H1 (cell line): ENCODE data around the gene SLC1A5. TPM values are rescaled to one million over a fixed set of nuclear protein-coding genes. Genes with fewer than 3 reads are reported as not detected.

Experiments
- CTCF ChIA-PET: fragments of 300-600 bp; sonication (Branson Sonifier 250); formaldehyde crosslinking; loops from one replicate; lab custom pipeline; 2021; ENCODE audit not compliant: partially characterized antibody; lab: Charles Lee
- POLR2A ChIA-PET: fragments of 300-600 bp; sonication (Branson Sonifier 250); formaldehyde crosslinking; loops from one replicate; lab custom pipeline; 2021; ENCODE audit warnings: inconsistent platforms; ENCODE audit not compliant: partially characterized antibody; lab: Charles Lee
- DNase-seq, 2 experiments: peaks; one replicate each; pipeline versions ENCODE4 v3.0.0 to v3.0.0-alpha.2; 2010 to 2022; ENCODE audit warnings: low spot score in 2 of 2, low read depth in 1 of 2, mixed read lengths in 1 of 2
- FAIRE-seq: peaks from 2 replicates; lab custom pipeline; 2011; peaks lifted over from hg19 to GRCh38; lab: Jason Lieb, UNC
- H2AFZ ChIP-seq: 2 replicates; pipeline ENCODE4 v1.8.1; 2012; ENCODE audit warnings: low read length, inconsistent platforms
- H2AK5ac ChIP-seq: 2 replicates; pipeline ENCODE4 v1.6.1; 2013; ENCODE audit warnings: low read depth, low read length
- H2BK120ac ChIP-seq: replicated peaks from 2 replicates; pipeline ENCODE3; 2013; ENCODE audit warnings: low read depth, low read length, inconsistent platforms
- H2BK12ac ChIP-seq: 2 replicates; pipeline ENCODE4 v1.6.1; 2013; ENCODE audit warnings: low read depth, low read length
- H2BK15ac ChIP-seq: 2 replicates; pipeline ENCODE4 v1.6.1; 2013; ENCODE audit warnings: low read length
- H2BK20ac ChIP-seq: 2 replicates; pipeline ENCODE4 v1.6.1; 2013; ENCODE audit warnings: low read length
- H2BK5ac ChIP-seq: 2 replicates; pipeline ENCODE4 v1.6.1; 2013; ENCODE audit warnings: low read depth, low read length
- H3K14ac ChIP-seq: 2 replicates; pipeline ENCODE4 v1.6.1; 2013; ENCODE audit warnings: inconsistent platforms; ENCODE audit not compliant: insufficient read length
- H3K18ac ChIP-seq: 2 replicates; pipeline ENCODE4 v1.6.1; 2013; ENCODE audit warnings: low read length; ENCODE audit errors: extremely low read depth
- H3K23ac ChIP-seq: 2 replicates; pipeline ENCODE4 v1.6.1; 2013; ENCODE audit warnings: inconsistent platforms; ENCODE audit not compliant: insufficient read length
- H3K23me2 ChIP-seq: 2 replicates; pipeline ENCODE4 v1.6.1; 2013; ENCODE audit warnings: low read depth, low read length
- H3K27ac ChIP-seq: 2 replicates; pipeline ENCODE4 v1.6.1; 2011; ENCODE audit warnings: low read depth, low read length, inconsistent platforms
- H3K27me3 ChIP-seq, 4 experiments: replicated peaks in 1 of 4; 1 replicate in 1 of 4; 2 replicates in 3 of 4; pipeline versions ENCODE4 v1.6.1 to v1.8.1; 2011 to 2013; ENCODE audit warnings: low read length in 3 of 4, mild to moderate bottlenecking in 3 of 4, inconsistent platforms in 2 of 4, mixed read lengths in 2 of 4, moderate library complexity in 1 of 4; ENCODE audit not compliant: control insufficient read depth in 3 of 4, insufficient read depth in 3 of 4; ENCODE audit errors: extremely low read depth in 1 of 4
- H3K36me3 ChIP-seq, 4 experiments: 2 replicates each; pipeline versions ENCODE4 v1.6.1 to v1.8.1; 2011 to 2013; ENCODE audit warnings: mild to moderate bottlenecking in 4 of 4, low read length in 3 of 4, moderate library complexity in 2 of 4, control low read depth in 1 of 4, inconsistent platforms in 1 of 4; ENCODE audit not compliant: insufficient read depth in 4 of 4, control insufficient read depth in 2 of 4
- H3K4ac ChIP-seq: replicated peaks from 2 replicates; pipeline ENCODE3; 2013; ENCODE audit warnings: low read length, low read depth, mixed read lengths, inconsistent platforms; ENCODE audit not compliant: insufficient read length
- H3K4me1 ChIP-seq, 4 experiments: replicated peaks in 1 of 4; 1 replicate in 1 of 4; 2 replicates in 3 of 4; pipeline versions ENCODE4 v1.6.1 to v1.8.1; 2011 to 2013; ENCODE audit warnings: low read length in 3 of 4, inconsistent platforms in 2 of 4, mixed read lengths in 1 of 4; ENCODE audit not compliant: insufficient read depth in 4 of 4, control insufficient read depth in 3 of 4
- H3K4me2 ChIP-seq, 2 experiments: 2 replicates each; pipeline versions ENCODE4 v1.6.1 to v1.8.1; 2011 to 2013; ENCODE audit warnings: low read depth in 2 of 2, low read length in 2 of 2, control low read depth in 1 of 2, inconsistent platforms in 1 of 2, mild to moderate bottlenecking in 1 of 2; ENCODE audit not compliant: insufficient read depth in 1 of 2
- H3K4me3 ChIP-seq, 4 experiments: fragments of 200-600, 300-600 bp in 1 of 4; sonication (generic), shearing (Covaris generic), sonication (Bioruptor Twin) in 1 of 4; 2 replicates each; pipeline versions ENCODE4 v1.5.1 to v1.8.1; 2011 to 2016; ENCODE audit warnings: low read length in 4 of 4, low read depth in 3 of 4, control low read depth in 2 of 4, inconsistent platforms in 2 of 4, mild to moderate bottlenecking in 2 of 4, mixed read lengths in 1 of 4, moderate library complexity in 1 of 4; ENCODE audit not compliant: insufficient read depth in 2 of 4; ENCODE audit errors: extremely low read depth in 1 of 4
- H3K56ac ChIP-seq: replicated peaks from 2 replicates; pipeline ENCODE3; 2013; ENCODE audit warnings: low read depth, mild to moderate bottlenecking, mixed read lengths, low read length, inconsistent platforms; ENCODE audit not compliant: insufficient read length
- H3K79me1 ChIP-seq: 2 replicates; pipeline ENCODE4 v1.6.1; 2013; ENCODE audit warnings: low read depth, low read length, control low read depth
- H3K79me2 ChIP-seq, 2 experiments: 2 replicates each; pipeline versions ENCODE4 v1.6.1 to v1.8.1; 2012 to 2013; ENCODE audit warnings: low read length in 2 of 2, mild to moderate bottlenecking in 2 of 2, inconsistent platforms in 1 of 2; ENCODE audit not compliant: insufficient read depth in 2 of 2, control insufficient read depth in 1 of 2
- H3K9ac ChIP-seq, 4 experiments: replicated peaks in 1 of 4; 1 replicate in 1 of 4; 2 replicates in 3 of 4; pipeline versions ENCODE4 v1.6.1 to v1.8.1; 2011 to 2013; ENCODE audit warnings: low read depth in 3 of 4, low read length in 3 of 4, control low read depth in 2 of 4, mild to moderate bottlenecking in 2 of 4, moderate library complexity in 2 of 4, inconsistent platforms in 1 of 4; ENCODE audit errors: extremely low read depth in 1 of 4
- H3K9me3 ChIP-seq, 2 experiments: 2 replicates each; pipeline versions ENCODE4 v1.6.1 to v1.8.1; 2012 to 2013; ENCODE audit warnings: mild to moderate bottlenecking in 2 of 2, moderate library complexity in 2 of 2, control low read depth in 1 of 2, inconsistent platforms in 1 of 2, low read depth in 1 of 2, low read length in 1 of 2, mixed read lengths in 1 of 2; ENCODE audit not compliant: insufficient read depth in 2 of 2
- H4K20me1 ChIP-seq, 2 experiments: replicated peaks in 1 of 2; 2 replicates each; pipeline versions ENCODE3 to v1.8.1; 2011 to 2013; ENCODE audit warnings: inconsistent platforms in 2 of 2, low read length in 2 of 2, mild to moderate bottlenecking in 1 of 2; ENCODE audit not compliant: insufficient read depth in 2 of 2, control insufficient read depth in 1 of 2
- H4K5ac ChIP-seq: 2 replicates; pipeline ENCODE4 v1.6.1; 2013; ENCODE audit warnings: low read length, low read depth, mixed read lengths, inconsistent platforms; ENCODE audit not compliant: insufficient read length
- H4K8ac ChIP-seq: 2 replicates; pipeline ENCODE4 v1.8.0; 2013; ENCODE audit warnings: mild to moderate bottlenecking, moderate library complexity, low read length, inconsistent platforms; ENCODE audit not compliant: insufficient read depth; ENCODE audit errors: extremely low read depth
- H4K91ac ChIP-seq: replicated peaks from 2 replicates; pipeline ENCODE3; 2013; ENCODE audit warnings: low read length, mixed read lengths, inconsistent platforms; ENCODE audit not compliant: insufficient read length
- YY1 ChIP-seq: IDR thresholded peaks from 2 replicates; pipeline ENCODE4 v1.6.1; 2011; ENCODE audit warnings: low read depth, mild to moderate bottlenecking, low read length
- WGBS, 2 experiments: shearing (Covaris generic) in 1 of 2; methylation state at CpG; one replicate each; pipeline versions ENCODE4 v1.1.6 to v1.1.7; 2013 to 2015; ENCODE audit warnings: low lambda C conversion rate in 2 of 2, mixed read lengths in 2 of 2, inconsistent platforms in 1 of 2, low coverage in 1 of 2, missing lambda C conversion rate in 1 of 2; ENCODE audit not compliant: insufficient replicate concordance in 2 of 2, insufficient coverage in 1 of 2, insufficient read length in 1 of 2; ENCODE audit errors: extremely low coverage in 1 of 2, missing lambda C conversion rate in 1 of 2; 5-methylcytosine and 5-hydroxymethylcytosine counted together
- polyA plus RNA-seq, 7 experiments: library from polyadenylated mRNA; depleted of rRNA in 3 of 7; stranded (reverse) in 5 of 7; unstranded in 2 of 7; fragments of >200 nt in 5 of 7; fragments of 200-250 nt in 2 of 7; gene quantifications; 1 replicate in 5 of 7; 2 replicates in 1 of 7; 4 replicates in 1 of 7; pipeline versions ENCODE4 v1.2.1 to v1.2.3, GENCODE V29; 2011 to 2013; ENCODE audit warnings: missing spikeins in 2 of 7, mixed read lengths in 2 of 7
- total RNA-seq: library from RNA; stranded (reverse); fragmentation: NEBNext Ultra II Directional; extraction: Animal tissue kit (Norgen Biotek cat#: 25700); gene quantifications from 2 replicates; pipeline ENCODE4 v1.2.1, GENCODE V29; 2021
- TF ChIP-seq, protein P1 (sequence below): IDR thresholded peaks from 2 replicates; pipeline ENCODE4 v1.6.1; 2012; ENCODE audit warnings: inconsistent platforms

SLC1A5 gene
- total and polyA plus RNA-seq, 2 of the 8 experiments (the other 6 are each of a cell fraction or from before 2014, with no cell fraction given), result 291 to 351 TPM

DNA sequence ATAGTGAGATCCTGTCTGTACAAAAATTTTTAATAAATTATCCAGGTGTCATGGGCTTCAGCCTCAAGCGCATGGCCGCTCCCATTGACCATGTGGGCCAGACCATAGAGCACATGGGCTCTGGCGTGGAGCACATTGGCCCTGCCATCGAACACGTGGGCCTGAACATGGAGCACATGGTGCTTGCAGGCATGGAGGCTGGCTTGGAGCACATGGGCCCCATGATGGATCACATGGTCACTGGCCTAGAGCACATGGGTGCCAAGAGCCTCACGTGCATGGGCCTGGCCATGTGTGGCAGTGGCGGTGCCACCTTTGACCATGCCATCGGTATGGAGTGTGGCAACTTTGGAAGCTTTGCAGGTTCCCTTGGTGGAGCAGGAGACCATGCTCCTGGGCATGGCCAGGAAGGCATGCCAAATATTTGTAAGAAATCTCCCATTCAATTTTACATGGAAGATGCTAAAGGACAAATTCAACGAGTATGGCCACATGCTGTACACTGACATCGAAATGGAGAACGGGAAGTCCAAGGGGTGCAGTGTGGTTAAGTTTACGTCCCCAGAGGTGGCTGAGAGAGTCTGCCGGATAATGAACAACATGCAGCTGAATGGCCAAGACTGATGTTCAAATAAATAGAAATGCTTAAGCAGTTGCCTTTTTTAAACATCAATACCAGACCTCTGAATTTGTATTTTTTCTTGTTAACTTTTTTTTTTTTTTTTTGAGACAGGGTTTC, 21.3 kb upstream of the SLC1A5 start:
- TF ChIP-seq, protein P1, sequence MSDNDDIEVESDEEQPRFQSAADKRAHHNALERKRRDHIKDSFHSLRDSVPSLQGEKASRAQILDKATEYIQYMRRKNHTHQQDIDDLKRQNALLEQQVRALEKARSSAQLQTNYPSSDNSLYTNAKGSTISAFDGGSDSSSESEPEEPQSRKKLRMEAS, result peak; percentile 61
- no peak for TF ChIP-seq YY1
- ChIA-PET POLR2A (interaction anchor here (1.4 to 1.5 kb wide), 2 partner anchors 22 to 25 kb away, joined by 3 to 6 read pairs; partner anchors contain the start of gene SLC1A5), CTCF (interaction anchor here (0.6 to 0.8 kb wide), 2 partner anchors 52 to 270 kb away, joined by 3 to 4 read pairs; no protein-coding TSS in a partner anchor)
- H4K5ac ChIP-seq, result no peak overlapping the region
- no peak overlapping the region for H3K14ac ChIP-seq
- H3K36me3 ChIP-seq, result no peaks in the 10 kb centered on the region
- no peak for DNase-seq
- no peak overlapping the region for H3K23ac ChIP-seq
- H3K79me1 ChIP-seq, result no peaks in the 10 kb centered on the region
- no peak overlapping the region for H2BK12ac ChIP-seq
- H4K8ac ChIP-seq, result no peak overlapping the region; the same call in 1 of the 2 replicates
- no peak overlapping the region for H2BK20ac ChIP-seq
- no peak overlapping the region for H2AK5ac ChIP-seq
- no peak overlapping the region for H3K56ac ChIP-seq
- H3K4ac ChIP-seq, result no peak overlapping the region
- no peak overlapping the region for H2BK120ac ChIP-seq
- no peak overlapping the region for H3K4me2 ChIP-seq
- no peak overlapping the region for H2BK15ac ChIP-seq
- H3K79me2 ChIP-seq, result no peaks in the 10 kb centered on the region
- H3K9me3 ChIP-seq, result no peaks in the 10 kb centered on the region
- H3K4me1 ChIP-seq, result peaks cover 0 to 4% (median 1%) of the 10 kb centered on the region in 4 experiments; a peak in 1 of 7 replicates
- no peak overlapping the region for H2AFZ ChIP-seq
- WGBS, 2 experiments, result 96% methylated on average over 13 of the region's 13 CpGs; no CpG with 5 or more reads in 1 of the 2 experiments
- no peak overlapping the region for H3K4me3 ChIP-seq
- H4K91ac ChIP-seq, result peak overlapping the region; percentile 5
- H3K27ac ChIP-seq, result no peak overlapping the region
- no peak overlapping the region for H3K18ac ChIP-seq
- H4K20me1 ChIP-seq, result no peaks in the 10 kb centered on the region
- no peak overlapping the region for H2BK5ac ChIP-seq
- H3K23me2 ChIP-seq, result no peaks in the 10 kb centered on the region; the same call in 1 of the 2 replicates
- FAIRE-seq, result no peak
- H3K27me3 ChIP-seq, result no peaks in the 10 kb centered on the region
- H3K9ac ChIP-seq, result no peak overlapping the region
